Activated B cell treated with CpG ODN at 0.5 μM for 24 hours (primary cell): ENCODE data around the gene FOXJ3. TPM values are rescaled to one million over a fixed set of nuclear protein-coding genes. Genes with fewer than 3 reads are reported as not detected.

Experiments used
- ATAC-seq: fragments of 200-7000 bp; cut with Tn5 transposase; one replicate; pipeline ENCODE4 v1.10.0; 2021; ENCODE audit warnings: low read depth, mild to moderate bottlenecking, moderate library complexity
- CTCF ChIA-PET: fragments of 350-600 bp; sonication (Branson Sonifier 250); formaldehyde crosslinking; loops from one replicate; lab custom pipeline; 2021; ENCODE audit warnings: antibody characterized with exemption; lab: Charles Lee
- POLR2A ChIA-PET: fragments of 350-600 bp; sonication (Branson Sonifier 250); formaldehyde crosslinking; loops from one replicate; lab custom pipeline; 2021; ENCODE audit warnings: antibody characterized with exemption; lab: Charles Lee
- DNase-seq: peaks from one replicate; pipeline ENCODE4 v3.0.0; 2022
- H3K27ac Mint-ChIP-seq: one replicate; pipeline ENCODE4 v1.8.0; 2020; ENCODE audit warnings: mixed read lengths
- H3K27me3 Mint-ChIP-seq: one replicate; pipeline ENCODE4 v1.8.0; 2021; ENCODE audit warnings: mixed read lengths
- H3K36me3 Mint-ChIP-seq: one replicate; pipeline ENCODE4 v1.8.0; 2021; ENCODE audit warnings: low read depth, mixed read lengths
- H3K4me1 Mint-ChIP-seq: one replicate; pipeline ENCODE4 v1.8.0; 2021; ENCODE audit warnings: mixed read lengths
- H3K4me3 Mint-ChIP-seq: one replicate; pipeline ENCODE4 v1.8.0; 2020; ENCODE audit warnings: mild to moderate bottlenecking, mixed read lengths
- H3K9me3 Mint-ChIP-seq: one replicate; pipeline ENCODE4 v1.8.0; 2020; ENCODE audit warnings: mixed read lengths
- intact Hi-C: fragments of 100-400 bp; cut with micrococcal nuclease; formaldehyde crosslinking; loops from one replicate; pipeline ENCODE4 v1.15.1; 2024
- total RNA-seq: library from RNA; stranded (reverse); gene quantifications from 2 replicates; pipeline ENCODE4 v1.2.3, GENCODE V29; 2022
- TF ChIP-seq, protein P1 (sequence below): fragments of 200-600 bp; IDR thresholded peaks from one replicate; pipeline ENCODE4 v1.8.0; 2022; ENCODE audit warnings: antibody characterized with exemption, mild to moderate bottlenecking

Gene FOXJ3
- total RNA-seq, 1 donor from 2014 or later: 63.9 TPM

DNA sequence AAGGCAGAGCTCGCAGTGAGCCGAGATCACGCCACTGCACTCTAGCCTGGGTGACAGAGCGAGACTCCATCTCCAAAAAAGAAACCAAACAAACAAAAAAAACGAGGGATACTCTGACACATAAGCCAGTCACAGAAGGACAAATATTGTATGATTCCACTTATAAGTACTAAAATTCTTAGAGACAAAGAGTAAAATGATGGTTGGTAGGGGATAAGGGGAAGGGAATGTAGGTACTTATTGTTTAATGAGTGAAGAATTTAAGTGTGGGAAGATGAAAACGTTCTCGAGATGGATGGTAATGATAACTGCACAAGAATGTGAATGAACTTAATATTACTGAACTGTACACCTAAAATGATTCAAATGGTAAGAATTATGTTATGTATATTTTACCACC, 103.8 kb downstream of the FOXJ3 start:
- H3K27ac Mint-ChIP-seq: no peak overlapping the region

DNA sequence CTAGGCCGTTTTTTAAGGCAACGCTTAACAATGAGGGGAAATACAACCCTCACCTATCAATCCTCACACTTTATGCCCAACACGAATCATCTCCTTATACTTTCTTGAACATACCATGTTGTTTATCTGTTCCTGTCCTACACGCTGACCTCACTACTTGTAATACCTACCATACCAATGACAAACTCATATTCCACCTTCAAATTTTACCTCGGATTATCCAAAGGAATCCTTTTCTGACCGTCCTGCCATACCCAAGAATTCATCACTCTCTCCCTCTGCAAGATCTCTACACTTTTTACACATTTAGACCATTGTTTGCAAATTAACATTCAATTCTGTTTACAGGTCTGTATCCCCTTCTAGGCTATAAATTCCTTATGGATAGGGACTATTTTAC, 106.1 kb downstream of the FOXJ3 start:
- CTCF ChIA-PET: no interaction called here
- peaks cover 19% of the 10 kb centered on the region for H3K36me3 Mint-ChIP-seq
- ATAC-seq (no peak), DNase-seq (no peak)
- intact Hi-C loops: no loop called here
- POLR2A ChIA-PET: no interaction called here
- no peaks in the 10 kb centered on the region for H3K9me3 Mint-ChIP-seq
- H3K4me3 Mint-ChIP-seq: no peak overlapping the region
- TF ChIP-seq, protein P1, sequence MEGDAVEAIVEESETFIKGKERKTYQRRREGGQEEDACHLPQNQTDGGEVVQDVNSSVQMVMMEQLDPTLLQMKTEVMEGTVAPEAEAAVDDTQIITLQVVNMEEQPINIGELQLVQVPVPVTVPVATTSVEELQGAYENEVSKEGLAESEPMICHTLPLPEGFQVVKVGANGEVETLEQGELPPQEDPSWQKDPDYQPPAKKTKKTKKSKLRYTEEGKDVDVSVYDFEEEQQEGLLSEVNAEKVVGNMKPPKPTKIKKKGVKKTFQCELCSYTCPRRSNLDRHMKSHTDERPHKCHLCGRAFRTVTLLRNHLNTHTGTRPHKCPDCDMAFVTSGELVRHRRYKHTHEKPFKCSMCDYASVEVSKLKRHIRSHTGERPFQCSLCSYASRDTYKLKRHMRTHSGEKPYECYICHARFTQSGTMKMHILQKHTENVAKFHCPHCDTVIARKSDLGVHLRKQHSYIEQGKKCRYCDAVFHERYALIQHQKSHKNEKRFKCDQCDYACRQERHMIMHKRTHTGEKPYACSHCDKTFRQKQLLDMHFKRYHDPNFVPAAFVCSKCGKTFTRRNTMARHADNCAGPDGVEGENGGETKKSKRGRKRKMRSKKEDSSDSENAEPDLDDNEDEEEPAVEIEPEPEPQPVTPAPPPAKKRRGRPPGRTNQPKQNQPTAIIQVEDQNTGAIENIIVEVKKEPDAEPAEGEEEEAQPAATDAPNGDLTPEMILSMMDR: no peak
- H3K27ac Mint-ChIP-seq: no peak overlapping the region
- no peaks in the 10 kb centered on the region for H3K27me3 Mint-ChIP-seq
- H3K4me1 Mint-ChIP-seq: no peaks in the 10 kb centered on the region

More for the DNA sequence above, 103.8 kb downstream of the FOXJ3 start:
- POLR2A ChIA-PET: no interaction called here
- CTCF ChIA-PET: no interaction called here
- Mint-ChIP-seq H3K4me1 (peaks cover 3% of the 10 kb centered on the region), H3K36me3 (peaks cover 22% of the 10 kb centered on the region), H3K4me3 (no peak overlapping the region), H3K27me3 (no peaks in the 10 kb centered on the region), H3K9me3 (no peaks in the 10 kb centered on the region)
- no peak for ATAC-seq
- DNase-seq: no peak
- intact Hi-C loops: no loop called here
- TF ChIP-seq, protein P1: no peak

DNA sequence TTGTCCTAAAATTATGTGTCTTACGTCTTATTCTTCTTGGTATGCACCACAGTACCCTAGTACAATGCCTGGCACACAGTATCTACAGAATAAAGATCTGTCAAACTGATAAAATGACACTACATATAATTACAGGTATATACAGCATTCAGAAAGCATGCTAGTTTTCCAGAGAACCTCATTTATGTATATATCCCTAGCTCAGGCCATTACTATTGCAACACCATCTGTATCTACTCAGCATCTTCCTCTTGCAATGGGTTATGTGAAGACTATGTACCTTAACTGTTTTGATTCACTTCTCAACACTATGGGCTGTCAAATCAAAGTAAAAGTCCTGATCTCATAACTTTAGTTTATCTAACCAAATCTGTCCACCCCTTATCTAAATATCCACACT, 112.0 kb downstream of the FOXJ3 start:
- DNase-seq: no peak
- Mint-ChIP-seq H3K4me3 (no peak overlapping the region), H3K36me3 (peaks cover 45% of the 10 kb centered on the region), H3K27me3 (no peaks in the 10 kb centered on the region), H3K9me3 (no peaks in the 10 kb centered on the region), H3K27ac (no peak overlapping the region), H3K4me1 (peaks cover 11% of the 10 kb centered on the region)
- CTCF ChIA-PET: no interaction called here
- intact Hi-C loops: no loop called here
- no peak for ATAC-seq
- TF ChIP-seq, protein P1: no peak
- POLR2A ChIA-PET: no interaction called here

DNA sequence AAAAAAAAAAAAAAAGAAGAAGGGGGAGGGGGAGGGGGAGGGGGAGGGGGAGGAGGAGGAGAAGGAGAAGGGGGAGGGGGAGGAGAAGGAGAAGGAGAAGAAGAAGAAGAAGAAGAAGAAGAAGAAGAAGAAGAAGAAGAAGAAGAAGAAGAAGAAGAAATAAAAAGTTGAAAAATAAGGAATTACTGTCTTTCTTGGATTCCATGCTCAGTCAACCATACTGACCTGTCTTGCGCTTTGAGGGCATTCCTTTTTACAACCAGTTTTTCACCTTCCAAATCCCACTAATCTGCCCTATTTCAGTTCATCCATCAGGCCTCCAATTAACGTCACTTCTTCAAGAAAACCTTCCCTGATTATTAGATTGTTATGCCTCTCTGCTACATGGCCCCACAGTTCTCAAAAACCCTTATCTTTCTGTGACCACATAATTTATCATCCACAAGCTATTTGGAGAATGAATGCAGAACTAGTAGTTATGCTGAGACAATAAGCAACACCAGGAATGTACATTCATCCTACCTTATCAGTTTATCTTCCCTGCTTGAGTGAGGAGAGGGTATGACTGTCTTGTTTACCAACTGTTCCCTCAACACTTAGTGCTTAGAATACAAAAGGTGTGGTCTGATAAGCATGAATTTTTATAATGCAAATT, 113.0 kb downstream of the FOXJ3 start:
- no peak overlapping the region for H3K4me3 Mint-ChIP-seq
- H3K4me1 Mint-ChIP-seq: peaks cover 11% of the 10 kb centered on the region
- no peaks in the 10 kb centered on the region for H3K27me3 Mint-ChIP-seq

DNA sequence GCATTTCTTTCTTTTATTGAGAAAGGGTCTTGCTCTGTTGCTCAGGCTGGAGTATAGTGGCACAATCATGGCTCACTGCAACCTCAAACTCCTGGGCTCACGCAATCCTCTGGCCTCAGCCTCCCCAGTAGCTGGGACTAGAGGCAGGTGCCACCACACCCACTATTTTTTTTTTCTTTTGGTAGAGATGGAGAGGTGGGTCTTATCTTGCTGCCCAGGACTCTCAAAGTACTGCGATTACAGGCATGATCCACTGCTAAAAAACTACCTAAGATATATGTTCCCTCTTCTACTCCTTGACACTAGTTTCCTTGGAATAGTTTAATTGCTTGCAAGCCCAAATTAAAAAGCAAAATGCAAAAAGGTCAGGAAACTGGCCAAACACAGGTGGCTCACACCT, 113.6 kb downstream of the FOXJ3 start:
- peaks cover 40% of the 10 kb centered on the region for H3K36me3 Mint-ChIP-seq
- CTCF ChIA-PET: no interaction called here

More for the DNA sequence above, 113.0 kb downstream of the FOXJ3 start:
- ChIA-PET POLR2A (no interaction called here), CTCF (no interaction called here)
- no peak for ATAC-seq
- TF ChIP-seq, protein P1: no peak
- Mint-ChIP-seq H3K36me3 (peaks cover 45% of the 10 kb centered on the region), H3K27ac (no peak overlapping the region), H3K9me3 (no peaks in the 10 kb centered on the region)
- DNase-seq: no peak
- intact Hi-C loops: no loop called here

More for the DNA sequence above, 113.6 kb downstream of the FOXJ3 start:
- Mint-ChIP-seq H3K27me3 (no peaks in the 10 kb centered on the region), H3K27ac (no peak overlapping the region), H3K4me1 (peaks cover 11% of the 10 kb centered on the region), H3K4me3 (no peak overlapping the region), H3K9me3 (peaks cover 1% of the 10 kb centered on the region)
- intact Hi-C loops: no loop called here
- ATAC-seq (no peak), DNase-seq (no peak)
- TF ChIP-seq, protein P1: no peak
- POLR2A ChIA-PET: no interaction called here
